Endodermal cell (in vitro differentiated cells): ENCODE data around the gene CDRT4. TPM values are rescaled to one million over a fixed set of nuclear protein-coding genes. Genes with fewer than 3 reads are reported as not detected.

Experiments
- DNase-seq: peaks from one replicate; pipeline ENCODE4 v3.0.0-alpha.2; 2017
- H3K27ac ChIP-seq: 2 replicates; pipeline ENCODE4 v1.5.1; 2013; ENCODE audit warnings: mild to moderate bottlenecking, low read depth, low read length, moderate library complexity
- H3K27me3 ChIP-seq: 2 replicates; pipeline ENCODE4 v1.6.1; 2013; ENCODE audit warnings: mild to moderate bottlenecking, low read length, moderate library complexity; ENCODE audit not compliant: insufficient read depth, control insufficient read depth, poor library complexity, severe bottlenecking
- H3K36me3 ChIP-seq: 2 replicates; pipeline ENCODE4 v1.7.0; 2013; ENCODE audit warnings: mild to moderate bottlenecking, low read length, moderate library complexity; ENCODE audit not compliant: control insufficient read depth, insufficient read depth
- H3K4me1 ChIP-seq: one replicate; pipeline ENCODE4 v1.7.0; 2013; ENCODE audit warnings: low read length; ENCODE audit not compliant: control insufficient read depth, insufficient read depth
- H3K4me3 ChIP-seq: 2 replicates; pipeline ENCODE4 v1.5.1; 2013; ENCODE audit warnings: mild to moderate bottlenecking, low read length, moderate library complexity
- H3K9ac ChIP-seq: 2 replicates; pipeline ENCODE4 v1.6.1; 2013; ENCODE audit warnings: mild to moderate bottlenecking, low read length, moderate library complexity; ENCODE audit not compliant: poor library complexity, severe bottlenecking; ENCODE audit errors: extremely low read depth
- H3K9me3 ChIP-seq: 2 replicates; pipeline ENCODE4 v1.6.1; 2013; ENCODE audit warnings: mild to moderate bottlenecking, low read length, moderate library complexity; ENCODE audit not compliant: control insufficient read depth
- H3K27ac Mint-ChIP-seq: 2 replicates; pipeline ENCODE4 v1.8.0; 2020; ENCODE audit warnings: mixed read lengths
- H3K27me3 Mint-ChIP-seq: 2 replicates; pipeline ENCODE4 v1.8.0; 2021; ENCODE audit warnings: mild to moderate bottlenecking, mixed read lengths; ENCODE audit not compliant: insufficient read depth
- H3K36me3 Mint-ChIP-seq: 2 replicates; pipeline ENCODE4 v1.8.0; 2020; ENCODE audit warnings: low read depth, mixed read lengths
- H3K4me1 Mint-ChIP-seq: 2 replicates; pipeline ENCODE4 v1.8.0; 2020; ENCODE audit warnings: mixed read lengths
- H3K4me3 Mint-ChIP-seq: 2 replicates; pipeline ENCODE4 v1.8.0; 2020; ENCODE audit warnings: mild to moderate bottlenecking, moderate library complexity, mixed read lengths
- H3K9me3 Mint-ChIP-seq: 2 replicates; pipeline ENCODE4 v1.8.0; 2020; ENCODE audit warnings: mild to moderate bottlenecking, mixed read lengths
- WGBS, 2 experiments: methylation state at CpG; one replicate each; pipeline versions ENCODE4 v1.1.5 to v1.1.7; 2013; ENCODE audit warnings: missing lambda C conversion rate in 2 of 2, mixed read lengths in 1 of 2; ENCODE audit not compliant: insufficient coverage in 1 of 2, insufficient read length in 1 of 2; 5-methylcytosine and 5-hydroxymethylcytosine counted together
- total RNA-seq, 2 donors: library from RNA; stranded (reverse); fragmentation: NEBNext Ultra II Directional in 1 of 2; extraction: Animal tissue kit (Norgen Biotek cat#: 25700) in 1 of 2; gene quantifications; 2 replicates in 1 of 2; 3 replicates in 1 of 2; pipeline ENCODE4 v1.2.1, GENCODE V29; 2021
- TF ChIP-seq, protein P1 (sequence below): fragments of 200-600 bp; sonication (generic); conservative IDR thresholded peaks from 2 replicates; pipeline ENCODE4 v1.5.0; 2021; ENCODE audit warnings: antibody characterized with exemption, mild to moderate bottlenecking

The CDRT4 gene
- total RNA-seq, 2 donors from 2014 or later = 16.4 to 39.7 TPM

GRCh38 chr17:15492186-15492585, 24.8 kb upstream of the CDRT4 start:
- Histone ChIP-seq H3K9me3 (peaks cover 15% of the 10 kb centered on the region), H3K4me1 (no peaks in the 10 kb centered on the region), H3K36me3 (peaks cover 91% of the 10 kb centered on the region), H3K4me3 (no peak overlapping the region), H3K27ac (no peak overlapping the region), H3K27me3 (no peaks in the 10 kb centered on the region), H3K9ac (no peak overlapping the region)
- WGBS, 2 experiments = 93 to 95% methylated on average over 3 of the region's 4 CpGs
- no peaks in the 10 kb centered on the region for H3K9me3 Mint-ChIP-seq
- no peaks in the 10 kb centered on the region for H3K27me3 Mint-ChIP-seq
- no peak for DNase-seq
- H3K36me3 Mint-ChIP-seq = peaks cover 82% of the 10 kb centered on the region
- no peak overlapping the region for H3K4me3 Mint-ChIP-seq
- peaks cover 8% of the 10 kb centered on the region for H3K4me1 Mint-ChIP-seq
- no peak overlapping the region for H3K27ac Mint-ChIP-seq
- TF ChIP-seq, protein P1, sequence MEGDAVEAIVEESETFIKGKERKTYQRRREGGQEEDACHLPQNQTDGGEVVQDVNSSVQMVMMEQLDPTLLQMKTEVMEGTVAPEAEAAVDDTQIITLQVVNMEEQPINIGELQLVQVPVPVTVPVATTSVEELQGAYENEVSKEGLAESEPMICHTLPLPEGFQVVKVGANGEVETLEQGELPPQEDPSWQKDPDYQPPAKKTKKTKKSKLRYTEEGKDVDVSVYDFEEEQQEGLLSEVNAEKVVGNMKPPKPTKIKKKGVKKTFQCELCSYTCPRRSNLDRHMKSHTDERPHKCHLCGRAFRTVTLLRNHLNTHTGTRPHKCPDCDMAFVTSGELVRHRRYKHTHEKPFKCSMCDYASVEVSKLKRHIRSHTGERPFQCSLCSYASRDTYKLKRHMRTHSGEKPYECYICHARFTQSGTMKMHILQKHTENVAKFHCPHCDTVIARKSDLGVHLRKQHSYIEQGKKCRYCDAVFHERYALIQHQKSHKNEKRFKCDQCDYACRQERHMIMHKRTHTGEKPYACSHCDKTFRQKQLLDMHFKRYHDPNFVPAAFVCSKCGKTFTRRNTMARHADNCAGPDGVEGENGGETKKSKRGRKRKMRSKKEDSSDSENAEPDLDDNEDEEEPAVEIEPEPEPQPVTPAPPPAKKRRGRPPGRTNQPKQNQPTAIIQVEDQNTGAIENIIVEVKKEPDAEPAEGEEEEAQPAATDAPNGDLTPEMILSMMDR = no peak

GRCh38 chr17:15490634-15491261, 23.3 kb upstream of the CDRT4 start:
- Mint-ChIP-seq H3K4me3 (no peak overlapping the region), H3K27me3 (no peaks in the 10 kb centered on the region), H3K9me3 (no peaks in the 10 kb centered on the region), H3K4me1 (peaks cover 12% of the 10 kb centered on the region), H3K36me3 (peaks cover 75% of the 10 kb centered on the region), H3K27ac (peak overlapping the region; percentile 42)
- DNase-seq = peak; percentile 96
- 37 to 70% methylated on average over 11 of the region's 11 CpGs for WGBS, 2 experiments
- TF ChIP-seq, protein P1 = no peak
- Histone ChIP-seq H3K27me3 (no peaks in the 10 kb centered on the region), H3K4me1 (peaks cover 3% of the 10 kb centered on the region), H3K36me3 (peaks cover 85% of the 10 kb centered on the region), H3K9me3 (peaks cover 8% of the 10 kb centered on the region), H3K27ac (peak overlapping the region; percentile 76), H3K9ac (no peak overlapping the region), H3K4me3 (no peak overlapping the region)

DNA sequence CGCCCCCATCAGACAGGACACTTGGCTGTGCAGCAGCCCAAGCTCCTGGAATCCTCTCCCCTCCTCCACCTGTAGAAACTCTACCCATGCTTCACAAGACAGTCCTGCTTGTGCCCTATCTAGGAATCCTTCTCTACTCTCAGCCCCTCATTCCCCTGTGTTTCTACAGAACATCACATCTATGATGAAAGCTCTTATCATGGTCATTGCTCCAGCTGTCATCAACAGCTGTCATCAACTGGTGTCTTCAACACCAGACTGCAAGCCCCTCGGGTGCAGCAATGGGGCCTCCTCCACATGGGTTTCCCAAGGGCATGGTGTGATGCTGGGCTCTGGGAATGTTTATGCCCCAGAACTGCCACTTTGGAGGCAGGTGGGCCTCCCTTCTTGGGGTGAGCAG, 21.1 kb upstream of the CDRT4 start:
- Mint-ChIP-seq H3K27ac (no peak overlapping the region), H3K4me1 (peaks cover 27% of the 10 kb centered on the region)
- no peaks in the 10 kb centered on the region for H3K9me3 ChIP-seq

More for the DNA sequence above, 21.1 kb upstream of the CDRT4 start:
- 90 to 93% methylated on average over 2 of the region's 2 CpGs for WGBS, 2 experiments
- Histone ChIP-seq H3K4me1 (peaks cover 5% of the 10 kb centered on the region), H3K27ac (no peak overlapping the region), H3K9ac (no peak overlapping the region), H3K36me3 (peaks cover 78% of the 10 kb centered on the region), H3K4me3 (no peak overlapping the region), H3K27me3 (no peaks in the 10 kb centered on the region)
- TF ChIP-seq, protein P1 = no peak
- no peaks in the 10 kb centered on the region for H3K27me3 Mint-ChIP-seq
- H3K36me3 Mint-ChIP-seq = peaks cover 61% of the 10 kb centered on the region
- no peaks in the 10 kb centered on the region for H3K9me3 Mint-ChIP-seq
- no peak overlapping the region for H3K4me3 Mint-ChIP-seq
- DNase-seq = no peak
